ENCODE measurements around the gene SPTLC1.

GRCh38 chr9:92122061-92122460, 6.8 kb upstream of the SPTLC1 start:
- TF ChIP-seq, protein P1, sequence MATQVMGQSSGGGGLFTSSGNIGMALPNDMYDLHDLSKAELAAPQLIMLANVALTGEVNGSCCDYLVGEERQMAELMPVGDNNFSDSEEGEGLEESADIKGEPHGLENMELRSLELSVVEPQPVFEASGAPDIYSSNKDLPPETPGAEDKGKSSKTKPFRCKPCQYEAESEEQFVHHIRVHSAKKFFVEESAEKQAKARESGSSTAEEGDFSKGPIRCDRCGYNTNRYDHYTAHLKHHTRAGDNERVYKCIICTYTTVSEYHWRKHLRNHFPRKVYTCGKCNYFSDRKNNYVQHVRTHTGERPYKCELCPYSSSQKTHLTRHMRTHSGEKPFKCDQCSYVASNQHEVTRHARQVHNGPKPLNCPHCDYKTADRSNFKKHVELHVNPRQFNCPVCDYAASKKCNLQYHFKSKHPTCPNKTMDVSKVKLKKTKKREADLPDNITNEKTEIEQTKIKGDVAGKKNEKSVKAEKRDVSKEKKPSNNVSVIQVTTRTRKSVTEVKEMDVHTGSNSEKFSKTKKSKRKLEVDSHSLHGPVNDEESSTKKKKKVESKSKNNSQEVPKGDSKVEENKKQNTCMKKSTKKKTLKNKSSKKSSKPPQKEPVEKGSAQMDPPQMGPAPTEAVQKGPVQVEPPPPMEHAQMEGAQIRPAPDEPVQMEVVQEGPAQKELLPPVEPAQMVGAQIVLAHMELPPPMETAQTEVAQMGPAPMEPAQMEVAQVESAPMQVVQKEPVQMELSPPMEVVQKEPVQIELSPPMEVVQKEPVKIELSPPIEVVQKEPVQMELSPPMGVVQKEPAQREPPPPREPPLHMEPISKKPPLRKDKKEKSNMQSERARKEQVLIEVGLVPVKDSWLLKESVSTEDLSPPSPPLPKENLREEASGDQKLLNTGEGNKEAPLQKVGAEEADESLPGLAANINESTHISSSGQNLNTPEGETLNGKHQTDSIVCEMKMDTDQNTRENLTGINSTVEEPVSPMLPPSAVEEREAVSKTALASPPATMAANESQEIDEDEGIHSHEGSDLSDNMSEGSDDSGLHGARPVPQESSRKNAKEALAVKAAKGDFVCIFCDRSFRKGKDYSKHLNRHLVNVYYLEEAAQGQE (IDR thresholded peaks at IDR 0.05; ENCODE audit: low read depth), result no peak
- TF ChIP-seq RAD21 (IDR thresholded peaks at IDR 0.05; ENCODE audit: low read depth) (no peak), EP300 (IDR thresholded peaks at IDR 0.05; ENCODE audit: borderline replicate concordance) (no peak), YY1 (IDR thresholded peaks at IDR 0.05; ENCODE audit: low read depth) (no peak), TCF12 (IDR thresholded peaks at IDR 0.05; ENCODE audit: low read depth) (no peak), TAF1 (IDR thresholded peaks at IDR 0.05; ENCODE audit: low read depth) (no peak), TEAD4 (IDR thresholded peaks at IDR 0.05) (no peak)
- TF ChIP-seq, protein P2, sequence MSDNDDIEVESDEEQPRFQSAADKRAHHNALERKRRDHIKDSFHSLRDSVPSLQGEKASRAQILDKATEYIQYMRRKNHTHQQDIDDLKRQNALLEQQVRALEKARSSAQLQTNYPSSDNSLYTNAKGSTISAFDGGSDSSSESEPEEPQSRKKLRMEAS (IDR thresholded peaks at IDR 0.05), result no peak

All from Ishikawa (cell line).